HepG2 (cell line): ENCODE measurements around the gene CD79A. TPM values are rescaled to one million over a fixed set of nuclear protein-coding genes. Genes with fewer than 3 reads are reported as not detected.
A peak's percentile ranks its signal among the peaks of the same experiment; 100 is the strongest.

Experiments used
- AGO2 ChIP-seq: fragments of 200-400 bp; formaldehyde crosslinking; optimal IDR thresholded peaks from 2 replicates; pipeline ENCODE3; 2017; ENCODE audit warnings: mild to moderate bottlenecking, low read depth, low read length, moderate library complexity
- ATM ChIP-seq: fragments of 450-650 bp; IDR thresholded peaks from 2 replicates; pipeline ENCODE4 v1.7.1; 2017; ENCODE audit warnings: mild to moderate bottlenecking, borderline replicate concordance
- CENPT ChIP-seq: sonication (generic); formaldehyde crosslinking; IDR thresholded peaks from 2 replicates; pipeline ENCODE4 v1.8.0; 2022; ENCODE audit warnings: low read depth, mild to moderate bottlenecking, moderate library complexity, missing genetic modification reagents
- DMAP1 ChIP-seq: IDR thresholded peaks from 2 replicates; pipeline ENCODE4 v1.6.1; 2016
- GATAD2A ChIP-seq: IDR thresholded peaks from 2 replicates; pipeline ENCODE4 v1.6.1; 2016
- HNF4A ChIP-seq: sonication (generic); formaldehyde crosslinking; IDR thresholded peaks from 2 replicates; pipeline ENCODE4 v1.4.0; 2020; ENCODE audit warnings: missing genetic modification reagents
- HOXA3 ChIP-seq: sonication (generic); formaldehyde crosslinking; IDR thresholded peaks from 2 replicates; pipeline ENCODE4 v1.5.0; 2020; ENCODE audit warnings: missing genetic modification reagents
- ISX ChIP-seq: sonication (generic); formaldehyde crosslinking; conservative IDR thresholded peaks from 2 replicates; pipeline ENCODE4 v1.5.0; 2020; ENCODE audit warnings: missing genetic modification reagents
- KAT7 ChIP-seq: IDR thresholded peaks from 2 replicates; pipeline ENCODE4 v1.6.1; 2018; ENCODE audit warnings: borderline replicate concordance, missing compliant biosample characterization
- PLRG1 ChIP-seq: fragments of 450-650 bp; conservative IDR thresholded peaks from 2 replicates; pipeline ENCODE4 v1.6.1; 2016
- PRMT3 ChIP-seq: sonication (generic); formaldehyde crosslinking; IDR thresholded peaks from 2 replicates; pipeline ENCODE4 v1.8.1; 2022; ENCODE audit warnings: low read depth, mild to moderate bottlenecking, moderate library complexity, missing genetic modification reagents, borderline replicate concordance
- RARA ChIP-seq: IDR thresholded peaks from 2 replicates; pipeline ENCODE4 v1.6.1; 2016; ENCODE audit warnings: missing genetic modification reagents, missing compliant biosample characterization
- RFX3 ChIP-seq: IDR thresholded peaks from 2 replicates; pipeline ENCODE4 v1.6.1; 2016; ENCODE audit warnings: missing biosample characterization, missing genetic modification reagents
- SAP130 ChIP-seq: IDR thresholded peaks from 2 replicates; pipeline ENCODE4 v1.6.1; 2016; ENCODE audit warnings: low read depth
- ZFP62 ChIP-seq: sonication (generic); formaldehyde crosslinking; IDR thresholded peaks from 2 replicates; pipeline ENCODE4 v1.4.0; 2020; ENCODE audit warnings: missing genetic modification reagents
- ZNF510 ChIP-seq: sonication (generic); formaldehyde crosslinking; IDR thresholded peaks from 2 replicates; pipeline ENCODE4 v1.4.0; 2020; ENCODE audit warnings: low read depth, mild to moderate bottlenecking, missing genetic modification reagents
- ZNF543 ChIP-seq: sonication (generic); formaldehyde crosslinking; IDR thresholded peaks from 2 replicates; pipeline ENCODE4 v1.4.0; 2020; ENCODE audit warnings: mild to moderate bottlenecking, missing genetic modification reagents
- ZNF564 ChIP-seq: sonication (generic); formaldehyde crosslinking; IDR thresholded peaks from 2 replicates; pipeline ENCODE4 v1.8.1; 2023; ENCODE audit warnings: mild to moderate bottlenecking, missing genetic modification reagents
- ZNF615 ChIP-seq: sonication (generic); formaldehyde crosslinking; IDR thresholded peaks from 2 replicates; pipeline ENCODE4 v1.5.0; 2020; ENCODE audit warnings: mild to moderate bottlenecking, missing genetic modification reagents, borderline replicate concordance
- ZNF678 ChIP-seq: sonication (generic); formaldehyde crosslinking; IDR thresholded peaks from 2 replicates; pipeline ENCODE4 v1.4.0; 2020; ENCODE audit warnings: mild to moderate bottlenecking, missing genetic modification reagents
- ZNF7 ChIP-seq: IDR thresholded peaks from 2 replicates; pipeline ENCODE4 v1.6.1; 2016; ENCODE audit warnings: missing biosample characterization, missing genetic modification reagents
- ZNF816 ChIP-seq: sonication (generic); formaldehyde crosslinking; IDR thresholded peaks from 2 replicates; pipeline ENCODE4 v1.8.0; 2022; ENCODE audit warnings: missing genetic modification reagents, mild to moderate bottlenecking, borderline replicate concordance
- ZNF891 ChIP-seq: sonication (generic); formaldehyde crosslinking; IDR thresholded peaks from 2 replicates; pipeline ENCODE4 v1.5.0; 2020; ENCODE audit warnings: mild to moderate bottlenecking, missing genetic modification reagents
- polyA plus RNA-seq, 8 experiments: library from polyadenylated mRNA; depleted of rRNA in 3 of 8; stranded (reverse) in 7 of 8; unstranded in 1 of 8; fragments of >200 nt; fragmentation: Illumina TruSeq in 4 of 8; extraction: Trizol in 4 of 8; gene quantifications; 2 replicates each; pipeline versions ENCODE4 v1.2.1 to v1.2.3, GENCODE V29; 2011 to 2016; ENCODE audit warnings: low read depth in 4 of 8, missing spikeins in 1 of 8, mixed read lengths in 1 of 8; ENCODE audit not compliant: insufficient read depth in 1 of 8
- total RNA-seq, 5 experiments: library from RNA; depleted of rRNA; stranded (reverse); fragments of >200 nt; fragmentation: Illumina TruSeq; extraction: Trizol; gene quantifications; 2 replicates each; pipeline ENCODE4 v1.2.3, GENCODE V29; 2016; ENCODE audit warnings: low read depth in 1 of 5
- TF ChIP-seq, protein P1 (sequence below): sonication (generic); formaldehyde crosslinking; IDR thresholded peaks from 2 replicates; pipeline ENCODE4 v1.4.0; 2020; ENCODE audit warnings: missing genetic modification reagents, borderline replicate concordance
- TF ChIP-seq, protein P2 (sequence below): sonication (generic); formaldehyde crosslinking; IDR thresholded peaks from 2 replicates; pipeline ENCODE4 v1.9.0; 2021; ENCODE audit warnings: missing genetic modification reagents, mild to moderate bottlenecking, borderline replicate concordance
- TF ChIP-seq, protein P3 (sequence below): sonication (generic); formaldehyde crosslinking; IDR thresholded peaks from 2 replicates; pipeline ENCODE4; 2020; ENCODE audit warnings: missing genetic modification reagents, mild to moderate bottlenecking, borderline replicate concordance

The CD79A gene
- total and polyA plus RNA-seq, 2 of the 13 experiments (the other 11 are each of a cell fraction or from before 2014, with no cell fraction given) = 0.24 to 0.33 TPM

DNA sequence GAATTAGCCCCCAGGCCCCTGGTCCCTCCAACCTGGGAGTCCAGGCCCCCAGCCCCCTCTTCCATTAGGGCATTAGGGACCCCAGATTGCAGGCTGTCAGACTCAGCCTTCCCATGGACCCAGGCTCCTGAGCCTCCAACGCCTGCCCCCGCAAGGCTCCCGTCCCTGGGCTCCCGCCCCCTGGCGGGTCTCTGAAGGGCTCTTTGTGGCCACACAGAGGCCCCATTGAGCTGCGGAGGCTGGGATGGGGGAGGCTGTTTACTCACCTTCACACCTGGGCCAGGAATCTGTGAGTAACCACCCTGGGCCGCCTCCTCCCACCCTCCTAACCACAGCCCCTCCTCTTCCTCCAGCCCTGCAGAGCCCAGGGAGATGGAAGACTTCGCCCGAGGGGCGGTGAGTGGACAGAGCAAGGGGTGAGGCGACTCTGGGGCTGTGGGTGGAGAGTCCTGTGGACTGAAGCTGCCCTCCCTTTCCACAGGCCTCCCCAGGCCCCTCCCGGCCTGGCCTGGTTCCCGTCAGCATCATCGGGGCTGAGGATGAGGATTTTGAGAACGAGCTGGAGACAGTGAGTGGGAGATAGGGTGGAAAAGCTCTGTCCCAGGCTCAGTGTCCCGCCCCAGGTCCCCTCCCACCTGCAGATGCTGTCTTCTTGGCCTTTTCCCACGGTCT lies 10.8 kb downstream of the CD79A start (continued):
- TF ChIP-seq, protein P1, sequence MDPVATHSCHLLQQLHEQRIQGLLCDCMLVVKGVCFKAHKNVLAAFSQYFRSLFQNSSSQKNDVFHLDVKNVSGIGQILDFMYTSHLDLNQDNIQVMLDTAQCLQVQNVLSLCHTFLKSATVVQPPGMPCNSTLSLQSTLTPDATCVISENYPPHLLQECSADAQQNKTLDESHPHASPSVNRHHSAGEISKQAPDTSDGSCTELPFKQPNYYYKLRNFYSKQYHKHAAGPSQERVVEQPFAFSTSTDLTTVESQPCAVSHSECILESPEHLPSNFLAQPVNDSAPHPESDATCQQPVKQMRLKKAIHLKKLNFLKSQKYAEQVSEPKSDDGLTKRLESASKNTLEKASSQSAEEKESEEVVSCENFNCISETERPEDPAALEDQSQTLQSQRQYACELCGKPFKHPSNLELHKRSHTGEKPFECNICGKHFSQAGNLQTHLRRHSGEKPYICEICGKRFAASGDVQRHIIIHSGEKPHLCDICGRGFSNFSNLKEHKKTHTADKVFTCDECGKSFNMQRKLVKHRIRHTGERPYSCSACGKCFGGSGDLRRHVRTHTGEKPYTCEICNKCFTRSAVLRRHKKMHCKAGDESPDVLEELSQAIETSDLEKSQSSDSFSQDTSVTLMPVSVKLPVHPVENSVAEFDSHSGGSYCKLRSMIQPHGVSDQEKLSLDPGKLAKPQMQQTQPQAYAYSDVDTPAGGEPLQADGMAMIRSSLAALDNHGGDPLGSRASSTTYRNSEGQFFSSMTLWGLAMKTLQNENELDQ (CRISPR knock-in tag) = no peak
- TF ChIP-seq, protein P2, sequence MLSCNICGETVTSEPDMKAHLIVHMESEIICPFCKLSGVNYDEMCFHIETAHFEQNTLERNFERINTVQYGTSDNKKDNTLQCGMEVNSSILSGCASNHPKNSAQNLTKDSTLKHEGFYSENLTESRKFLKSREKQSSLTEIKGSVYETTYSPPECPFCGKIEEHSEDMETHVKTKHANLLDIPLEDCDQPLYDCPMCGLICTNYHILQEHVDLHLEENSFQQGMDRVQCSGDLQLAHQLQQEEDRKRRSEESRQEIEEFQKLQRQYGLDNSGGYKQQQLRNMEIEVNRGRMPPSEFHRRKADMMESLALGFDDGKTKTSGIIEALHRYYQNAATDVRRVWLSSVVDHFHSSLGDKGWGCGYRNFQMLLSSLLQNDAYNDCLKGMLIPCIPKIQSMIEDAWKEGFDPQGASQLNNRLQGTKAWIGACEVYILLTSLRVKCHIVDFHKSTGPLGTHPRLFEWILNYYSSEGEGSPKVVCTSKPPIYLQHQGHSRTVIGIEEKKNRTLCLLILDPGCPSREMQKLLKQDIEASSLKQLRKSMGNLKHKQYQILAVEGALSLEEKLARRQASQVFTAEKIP (CRISPR knock-in tag) = no peak
- no peak; the same call in 1 of the 2 replicates for TF ChIP-seq ZNF891 (CRISPR knock-in tag)
- peak; percentile 36; the same call in 1 of the 2 replicates for TF ChIP-seq DMAP1 (CRISPR knock-in tag)
- TF ChIP-seq HNF4A = peak; percentile 63
- TF ChIP-seq ZNF816 (CRISPR knock-in tag) = no peak
- TF ChIP-seq GATAD2A (CRISPR knock-in tag) = peak; percentile 81
- no peak for TF ChIP-seq ZNF615 (CRISPR knock-in tag)
- TF ChIP-seq PLRG1 = no peak
- 0 out of 2 replicates have a peak, but pooled peaks have one; percentile 58 for TF ChIP-seq ZNF7 (CRISPR knock-in tag)
- TF ChIP-seq SAP130 (CRISPR knock-in tag) = peak; percentile 86
- TF ChIP-seq RARA (CRISPR knock-in tag) = peak; percentile 58
- peak; percentile 61 for TF ChIP-seq AGO2
- peak; percentile 86; the same call in 1 of the 2 replicates for TF ChIP-seq ZNF543 (CRISPR knock-in tag)
- TF ChIP-seq ATM = no peak
- no peak for TF ChIP-seq ZFP62 (CRISPR knock-in tag)
- TF ChIP-seq ZNF510 (CRISPR knock-in tag) = no peak
- TF ChIP-seq KAT7 (CRISPR knock-in tag) = no peak
- no peak for TF ChIP-seq CENPT (CRISPR knock-in tag)
- no peak for TF ChIP-seq ZNF678 (CRISPR knock-in tag)
- no peak for TF ChIP-seq PRMT3 (CRISPR knock-in tag)
- no peak for TF ChIP-seq RFX3 (CRISPR knock-in tag)
- TF ChIP-seq HOXA3 (CRISPR knock-in tag) = peak; percentile 61; the same call in 1 of the 2 replicates
- TF ChIP-seq ZNF564 (CRISPR knock-in tag) = no peak
- no peak for TF ChIP-seq ISX (CRISPR knock-in tag)
- TF ChIP-seq, protein P3, sequence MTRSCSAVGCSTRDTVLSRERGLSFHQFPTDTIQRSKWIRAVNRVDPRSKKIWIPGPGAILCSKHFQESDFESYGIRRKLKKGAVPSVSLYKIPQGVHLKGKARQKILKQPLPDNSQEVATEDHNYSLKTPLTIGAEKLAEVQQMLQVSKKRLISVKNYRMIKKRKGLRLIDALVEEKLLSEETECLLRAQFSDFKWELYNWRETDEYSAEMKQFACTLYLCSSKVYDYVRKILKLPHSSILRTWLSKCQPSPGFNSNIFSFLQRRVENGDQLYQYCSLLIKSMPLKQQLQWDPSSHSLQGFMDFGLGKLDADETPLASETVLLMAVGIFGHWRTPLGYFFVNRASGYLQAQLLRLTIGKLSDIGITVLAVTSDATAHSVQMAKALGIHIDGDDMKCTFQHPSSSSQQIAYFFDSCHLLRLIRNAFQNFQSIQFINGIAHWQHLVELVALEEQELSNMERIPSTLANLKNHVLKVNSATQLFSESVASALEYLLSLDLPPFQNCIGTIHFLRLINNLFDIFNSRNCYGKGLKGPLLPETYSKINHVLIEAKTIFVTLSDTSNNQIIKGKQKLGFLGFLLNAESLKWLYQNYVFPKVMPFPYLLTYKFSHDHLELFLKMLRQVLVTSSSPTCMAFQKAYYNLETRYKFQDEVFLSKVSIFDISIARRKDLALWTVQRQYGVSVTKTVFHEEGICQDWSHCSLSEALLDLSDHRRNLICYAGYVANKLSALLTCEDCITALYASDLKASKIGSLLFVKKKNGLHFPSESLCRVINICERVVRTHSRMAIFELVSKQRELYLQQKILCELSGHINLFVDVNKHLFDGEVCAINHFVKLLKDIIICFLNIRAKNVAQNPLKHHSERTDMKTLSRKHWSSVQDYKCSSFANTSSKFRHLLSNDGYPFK (CRISPR knock-in tag) = 0 out of 2 replicates have a peak, but pooled peaks have one; percentile 18
